A549 (cell line): ENCODE measurements around the gene SLC25A30.

Experiments
- CBX8 ChIP-seq: fragments of 200-600 bp; sonication (generic); IDR thresholded peaks from 2 replicates; pipeline ENCODE4 v1.6.1; 2016
- CTCF ChIP-seq: fragments of >200 bp; sonication (Bioruptor Twin); formaldehyde crosslinking; IDR thresholded peaks from 3 replicates; pipeline ENCODE4 v1.5.1; 2016
- E2F6 ChIP-seq: IDR thresholded peaks from 2 replicates; pipeline ENCODE4 v1.6.1; 2012; ENCODE audit warnings: low read depth, borderline replicate concordance
- EP300 ChIP-seq, 2 experiments: fragments of >200 bp; sonication (Bioruptor Twin); formaldehyde crosslinking; IDR thresholded peaks; 2 replicates in 1 of 2; 3 replicates in 1 of 2; pipeline ENCODE4 v1.6.1; 2016 to 2017
- ESRRA ChIP-seq: fragments of 150-350 bp; IDR thresholded peaks from 2 replicates; pipeline ENCODE4 v1.6.1; 2014; ENCODE audit warnings: mild to moderate bottlenecking, low read length, borderline replicate concordance
- HOXB5 ChIP-seq: fragments of 250-450 bp; sonication (Bioruptor Pico); IDR thresholded peaks from 2 replicates; pipeline ENCODE4 v1.5.0; 2020; ENCODE audit warnings: mild to moderate bottlenecking, moderate library complexity
- JUNB ChIP-seq: fragments of >200 bp; sonication (Bioruptor Twin); formaldehyde crosslinking; IDR thresholded peaks from 2 replicates; pipeline ENCODE4 v1.6.1; 2016
- MAX ChIP-seq: IDR thresholded peaks from 2 replicates; pipeline ENCODE4 v1.6.1; 2012
- NR3C1 ChIP-seq: fragments of >200 bp; sonication (Bioruptor Twin); formaldehyde crosslinking; IDR thresholded peaks from 3 replicates; pipeline ENCODE4 v1.6.1; 2017
- PBX3 ChIP-seq: IDR thresholded peaks from 2 replicates; pipeline ENCODE4 v1.6.1; 2012
- POLR2A ChIP-seq: IDR thresholded peaks from 2 replicates; pipeline ENCODE4 v1.6.1; 2012; ENCODE audit warnings: mild to moderate bottlenecking, low read length
- POLR2AphosphoS2 ChIP-seq: conservative IDR thresholded peaks from 2 replicates; pipeline ENCODE4 v1.6.1; 2012; ENCODE audit warnings: low read length, improper control_type of control experiment, inconsistent platforms
- RAD21 ChIP-seq, 2 experiments: fragments of >200 bp in 1 of 2; sonication (Bioruptor Twin) in 1 of 2; formaldehyde crosslinking in 1 of 2; IDR thresholded peaks in 1 of 2; conservative IDR thresholded peaks in 1 of 2; 2 replicates in 1 of 2; 3 replicates in 1 of 2; pipeline ENCODE4 v1.6.1; 2012 to 2018; ENCODE audit warnings: inconsistent platforms in 1 of 2
- USF2 ChIP-seq: fragments of 450-650 bp; IDR thresholded peaks from 2 replicates; pipeline ENCODE4 v1.6.1; 2014; ENCODE audit warnings: antibody characterized with exemption

- TF ChIP-seq E2F6: no peak
- no peak for TF ChIP-seq CTCF
- no peak for TF ChIP-seq POLR2A
- TF ChIP-seq EP300 (IDR thresholded peaks at IDR 0.05): no peak
- TF ChIP-seq CBX8: no peak
- no peak for TF ChIP-seq JUNB
- TF ChIP-seq USF2: no peak
- no peak for TF ChIP-seq ESRRA
- no peak for TF ChIP-seq POLR2AphosphoS2
- TF ChIP-seq PBX3: no peak
- TF ChIP-seq NR3C1: no peak
- TF ChIP-seq MAX: no peak
- TF ChIP-seq HOXB5 (CRISPR knock-in tag): no peak
- no peak for TF ChIP-seq RAD21 (conservative IDR thresholded peaks at IDR 0.05 in 1 of 2, IDR thresholded peaks at IDR 0.05 in 1 of 2)
Measured at GRCh38 chr13:45385320-45385719, 32.9 kb downstream of the SLC25A30 start.
